GM13976 (cell line): Measurements from ENCODE around the gene MID1IP1.

Experiments used
- DNase-seq: peaks from one replicate; pipeline ENCODE4 v3.0.0; 2012; ENCODE audit warnings: low spot score
- CTCF ChIP-seq: IDR thresholded peaks from 2 replicates; pipeline ENCODE4 v1.5.1; 2012; ENCODE audit warnings: borderline replicate concordance, mild to moderate bottlenecking; ENCODE audit not compliant: insufficient read depth; ENCODE audit errors: extremely low read depth, missing control alignments, control extremely low read depth
- in situ Hi-C: fragments of 300-500 bp; cut with MboI; formaldehyde crosslinking; loops from one replicate; pipeline ENCODE4 v1.12.0; 2022; ENCODE audit warnings: low sequenced_read_pairs, mixed read lengths, inconsistent platforms; ENCODE audit not compliant: unreplicated experiment

Gene MID1IP1

GRCh38 chrX:38807873-38808272, 6.6 kb downstream of the MID1IP1 start:
- no peak for TF ChIP-seq CTCF
- in situ Hi-C loops: no loop called here

GRCh38 chrX:38811515-38812243, 10.4 kb downstream of the MID1IP1 start:
- no peak for DNase-seq
- in situ Hi-C loops: no loop called here
- TF ChIP-seq CTCF: no peak

More at GRCh38 chrX:38807873-38808272, 6.6 kb downstream of the MID1IP1 start:
- DNase-seq: no peak

- TF ChIP-seq CTCF: no peak
- DNase-seq: no peak
- in situ Hi-C loops: no loop called here
These were observed 14.9 kb downstream of the MID1IP1 start for GRCh38 chrX:38816155-38816554.

GRCh38 chrX:38817004-38817703, 15.9 kb downstream of the MID1IP1 start:
- in situ Hi-C loops: no loop called here

GRCh38 chrX:38819163-38819562, 17.9 kb downstream of the MID1IP1 start:
- no peak for DNase-seq
- no peak for TF ChIP-seq CTCF
- in situ Hi-C loops: no loop called here

More at GRCh38 chrX:38817004-38817703, 15.9 kb downstream of the MID1IP1 start:
- TF ChIP-seq CTCF: no peak
- no peak for DNase-seq

- in situ Hi-C loops: no loop called here
- DNase-seq: no peak
- TF ChIP-seq CTCF: no peak
These were observed 18.4 kb downstream of the MID1IP1 start for GRCh38 chrX:38819709-38820108.
